ENCODE measurements around the gene DPH2.

DNA sequence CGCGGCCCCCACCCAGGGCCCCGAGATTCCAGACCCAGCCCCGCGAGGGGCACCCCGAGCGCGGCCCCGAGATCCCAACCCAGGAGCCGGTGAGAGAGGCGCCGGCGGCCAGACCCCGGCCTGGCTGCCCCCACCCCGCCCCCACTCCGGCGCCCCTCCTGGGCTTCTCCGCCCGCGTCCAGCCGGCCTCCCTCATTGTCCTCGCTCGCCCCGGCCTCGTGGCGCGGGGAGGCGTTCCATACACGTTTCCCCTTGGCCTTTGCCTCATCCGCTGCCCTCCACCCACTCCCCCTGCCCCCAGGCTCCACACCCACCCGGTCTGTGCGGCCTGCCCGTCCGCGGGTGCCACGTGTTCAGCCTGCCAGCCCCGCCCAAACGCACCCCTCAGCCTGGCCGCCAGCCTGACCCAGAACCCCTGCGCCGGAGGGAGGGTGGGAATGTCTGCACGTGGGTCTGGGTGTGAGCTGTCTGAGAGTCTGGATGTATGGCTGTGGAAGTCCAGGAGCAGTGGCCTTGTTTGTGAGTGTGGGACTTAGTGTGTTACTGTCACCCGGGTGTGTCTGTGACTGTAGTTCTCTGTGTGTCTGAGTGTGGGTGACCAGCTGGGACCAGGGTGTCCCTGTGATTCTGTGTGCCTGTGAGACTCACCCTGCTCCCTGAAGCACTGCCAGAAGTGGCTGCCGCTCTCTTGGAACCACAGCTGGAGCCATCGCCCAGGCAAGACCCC lies 9.9 kb downstream of the DPH2 start:
- TF ChIP-seq, protein P1, sequence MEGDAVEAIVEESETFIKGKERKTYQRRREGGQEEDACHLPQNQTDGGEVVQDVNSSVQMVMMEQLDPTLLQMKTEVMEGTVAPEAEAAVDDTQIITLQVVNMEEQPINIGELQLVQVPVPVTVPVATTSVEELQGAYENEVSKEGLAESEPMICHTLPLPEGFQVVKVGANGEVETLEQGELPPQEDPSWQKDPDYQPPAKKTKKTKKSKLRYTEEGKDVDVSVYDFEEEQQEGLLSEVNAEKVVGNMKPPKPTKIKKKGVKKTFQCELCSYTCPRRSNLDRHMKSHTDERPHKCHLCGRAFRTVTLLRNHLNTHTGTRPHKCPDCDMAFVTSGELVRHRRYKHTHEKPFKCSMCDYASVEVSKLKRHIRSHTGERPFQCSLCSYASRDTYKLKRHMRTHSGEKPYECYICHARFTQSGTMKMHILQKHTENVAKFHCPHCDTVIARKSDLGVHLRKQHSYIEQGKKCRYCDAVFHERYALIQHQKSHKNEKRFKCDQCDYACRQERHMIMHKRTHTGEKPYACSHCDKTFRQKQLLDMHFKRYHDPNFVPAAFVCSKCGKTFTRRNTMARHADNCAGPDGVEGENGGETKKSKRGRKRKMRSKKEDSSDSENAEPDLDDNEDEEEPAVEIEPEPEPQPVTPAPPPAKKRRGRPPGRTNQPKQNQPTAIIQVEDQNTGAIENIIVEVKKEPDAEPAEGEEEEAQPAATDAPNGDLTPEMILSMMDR (IDR thresholded peaks at IDR 0.05): no peak
- no peak for TF ChIP-seq EZH2 (IDR thresholded peaks at IDR 0.05)

Measured in neural progenitor cell (in vitro differentiated cells).